K562 (cell line): ENCODE measurements around the gene LTB4R2. TPM values are rescaled to one million over a fixed set of nuclear protein-coding genes. Genes with fewer than 3 reads are reported as not detected.

Source experiments
- ATAC-seq: fragments of 200-7000 bp; cut with Tn5 transposase; 3 replicates; pipeline ENCODE4 v1.9.1; 2020; ENCODE audit warnings: moderate library complexity
- BruUV-seq: library from RNA; stranded (reverse); fragments of 400-500 nt; replicated peaks from 2 replicates; lab custom pipeline; 2021; lab: Mats Ljungman, UMichigan
- CTCF ChIA-PET: fragments of 300-600 bp; formaldehyde crosslinking; extraction: SDS; loops from one replicate; lab custom pipeline; 2021; ENCODE audit warnings: low intra/inter-chr PET ratio; lab: Yijun Ruan, JAX
- POLR2A ChIA-PET: fragments of 300-600, 350-650 bp; sonication (Branson Sonifier 250); formaldehyde crosslinking; extraction: SDS; loops from one replicate; lab custom pipeline; 2021; ENCODE audit warnings: antibody characterized with exemption, inconsistent platforms; lab: Yijun Ruan, JAX
- DNase-seq, 4 experiments: peaks; one replicate each; pipeline versions ENCODE4 v3.0.0 to v3.0.0-alpha.2; 2011 to 2018; ENCODE audit warnings: low spot score in 3 of 4, mixed read lengths in 3 of 4; ENCODE audit errors: extremely low read depth in 1 of 4
- FAIRE-seq: peaks from 2 replicates; lab custom pipeline; 2011; peaks lifted over from hg19 to GRCh38; lab: Jason Lieb, UNC
- H2AFZ ChIP-seq: 2 replicates; pipeline ENCODE4 v1.6.0; 2011; ENCODE audit warnings: low read depth, low read length, control low read depth, inconsistent platforms
- H3K27ac ChIP-seq: fragments of 200-600 bp; 3 replicates; pipeline ENCODE4 v1.8.0; 2011; ENCODE audit warnings: low read depth, mild to moderate bottlenecking, control low read depth, inconsistent platforms, low read length, moderate library complexity, mixed read lengths; ENCODE audit errors: extremely low read depth
- H3K27me3 ChIP-seq, 2 experiments: fragments of 300-600 bp in 1 of 2; 2 replicates in 1 of 2; 3 replicates in 1 of 2; pipeline versions ENCODE4 v1.6.0 to v1.8.0; 2011; ENCODE audit warnings: inconsistent platforms in 2 of 2, low read length in 2 of 2, mild to moderate bottlenecking in 1 of 2, mixed read lengths in 1 of 2, moderate library complexity in 1 of 2; ENCODE audit not compliant: control insufficient read depth in 2 of 2, insufficient read depth in 2 of 2
- H3K36me3 ChIP-seq: fragments of 300-600 bp; 3 replicates; pipeline ENCODE4 v1.8.0; 2011; ENCODE audit warnings: mild to moderate bottlenecking, low read length, inconsistent platforms; ENCODE audit not compliant: control insufficient read depth, insufficient read depth
- H3K4me1 ChIP-seq, 2 experiments: fragments of 200-600 bp in 1 of 2; replicated peaks in 1 of 2; 2 replicates in 1 of 2; 3 replicates in 1 of 2; pipeline versions ENCODE4 v1.5.1 to v1.8.0; 2011; ENCODE audit warnings: inconsistent platforms in 2 of 2, low read length in 2 of 2, mild to moderate bottlenecking in 1 of 2, mixed read lengths in 1 of 2, moderate library complexity in 1 of 2; ENCODE audit not compliant: control insufficient read depth in 2 of 2, insufficient read depth in 2 of 2
- H3K4me2 ChIP-seq: 2 replicates; pipeline ENCODE4 v1.6.1; 2011; ENCODE audit warnings: low read length, control low read depth, inconsistent platforms, mixed read lengths; ENCODE audit not compliant: insufficient read depth
- H3K4me3 ChIP-seq: fragments of 200-600 bp; sonication (generic), shearing (Covaris generic); 2 replicates; pipeline ENCODE4 v1.5.1; 2016; ENCODE audit warnings: control low read depth, inconsistent platforms
- H3K79me2 ChIP-seq: fragments of 200-600 bp; 3 replicates; pipeline ENCODE4 v1.8.0; 2011; ENCODE audit warnings: low read length, inconsistent platforms; ENCODE audit not compliant: control insufficient read depth, insufficient read depth
- H3K9ac ChIP-seq, 2 experiments: 2 replicates each; pipeline versions ENCODE4 v1.6.0 to v1.6.1; 2011; ENCODE audit warnings: low read depth in 2 of 2, low read length in 2 of 2, control low read depth in 1 of 2, inconsistent platforms in 1 of 2, mild to moderate bottlenecking in 1 of 2, mixed read lengths in 1 of 2; ENCODE audit not compliant: insufficient read depth in 1 of 2
- H3K9me1 ChIP-seq: one replicate; pipeline ENCODE4 v1.6.0; 2011; ENCODE audit warnings: inconsistent platforms, mild to moderate bottlenecking, low read length, moderate library complexity; ENCODE audit not compliant: control insufficient read depth, insufficient read depth
- H3K9me3 ChIP-seq: replicated peaks from 2 replicates; pipeline ENCODE4 v1.5.1; 2011; ENCODE audit warnings: low read depth, low read length, inconsistent platforms; ENCODE audit not compliant: control insufficient read depth, insufficient read depth
- H4K20me1 ChIP-seq: replicated peaks from 2 replicates; pipeline ENCODE4 v1.6.1; 2011; ENCODE audit warnings: low read length, inconsistent platforms, mixed read lengths; ENCODE audit not compliant: control insufficient read depth, insufficient read depth
- ZNF79 ChIP-seq: fragments of 250-450 bp; sonication (Bioruptor Pico); IDR thresholded peaks from 2 replicates; pipeline ENCODE4 v1.4.0; 2020; ENCODE audit warnings: low read depth, mild to moderate bottlenecking, moderate library complexity
- WGBS: fragments of 100-300 bp; shearing (Covaris generic); methylation state at CpG from one replicate; pipeline ENCODE4 v1.1.6; 2016; ENCODE audit warnings: low coverage, mixed read lengths; ENCODE audit not compliant: insufficient coverage; ENCODE audit errors: missing lambda C conversion rate; 5-methylcytosine and 5-hydroxymethylcytosine counted together
- in situ Hi-C: fragments of 300-500 bp; cut with MboI; formaldehyde crosslinking; loops from 4 replicates; pipeline ENCODE4 v1.15.0; 2018; ENCODE audit warnings: inconsistent platforms, mixed read lengths
- intact Hi-C: fragments of 100-400 bp; cut with micrococcal nuclease; formaldehyde crosslinking; loops from 2 replicates; pipeline ENCODE4 v1.14.2; 2022
- polyA plus RNA-seq, 8 experiments: library from polyadenylated mRNA; depleted of rRNA in 4 of 8; stranded (reverse) in 5 of 8; unstranded in 3 of 8; fragments of >200 nt; fragmentation: Nextera tagmentation in 2 of 8; fragmentation: Illumina TruSeq in 1 of 8; extraction: Ambion mirVana in 2 of 8; extraction: Trizol in 1 of 8; gene quantifications; 2 replicates each; pipeline versions ENCODE4 v1.2.1 to v1.2.3, GENCODE V29; 2011 to 2014; ENCODE audit warnings: inconsistent platforms in 1 of 8, missing spikeins in 1 of 8
- total RNA-seq, 7 experiments: library from RNA; depleted of rRNA in 6 of 7; stranded (reverse); fragments of >200 nt in 6 of 7; fragmentation: Illumina TruSeq in 2 of 7; extraction: Trizol in 2 of 7; gene quantifications; 2 replicates each; pipeline versions ENCODE4 v1.2.1 to v1.2.3, GENCODE V29; 2011 to 2021; ENCODE audit warnings: low replicate concordance in 1 of 7
- TF ChIP-seq, protein P1 (sequence below): sonication (generic); formaldehyde crosslinking; IDR thresholded peaks from 2 replicates; pipeline ENCODE4 v1.8.1; 2023; ENCODE audit warnings: mild to moderate bottlenecking, missing genetic modification reagents

LTB4R2 gene
- total and polyA plus RNA-seq, 9 of the 15 experiments (the other 6 are each of a cell fraction or from before 2014, with no cell fraction given): 0.03 to 11.6 (median 2.8) TPM; not detected in 1

DNA sequence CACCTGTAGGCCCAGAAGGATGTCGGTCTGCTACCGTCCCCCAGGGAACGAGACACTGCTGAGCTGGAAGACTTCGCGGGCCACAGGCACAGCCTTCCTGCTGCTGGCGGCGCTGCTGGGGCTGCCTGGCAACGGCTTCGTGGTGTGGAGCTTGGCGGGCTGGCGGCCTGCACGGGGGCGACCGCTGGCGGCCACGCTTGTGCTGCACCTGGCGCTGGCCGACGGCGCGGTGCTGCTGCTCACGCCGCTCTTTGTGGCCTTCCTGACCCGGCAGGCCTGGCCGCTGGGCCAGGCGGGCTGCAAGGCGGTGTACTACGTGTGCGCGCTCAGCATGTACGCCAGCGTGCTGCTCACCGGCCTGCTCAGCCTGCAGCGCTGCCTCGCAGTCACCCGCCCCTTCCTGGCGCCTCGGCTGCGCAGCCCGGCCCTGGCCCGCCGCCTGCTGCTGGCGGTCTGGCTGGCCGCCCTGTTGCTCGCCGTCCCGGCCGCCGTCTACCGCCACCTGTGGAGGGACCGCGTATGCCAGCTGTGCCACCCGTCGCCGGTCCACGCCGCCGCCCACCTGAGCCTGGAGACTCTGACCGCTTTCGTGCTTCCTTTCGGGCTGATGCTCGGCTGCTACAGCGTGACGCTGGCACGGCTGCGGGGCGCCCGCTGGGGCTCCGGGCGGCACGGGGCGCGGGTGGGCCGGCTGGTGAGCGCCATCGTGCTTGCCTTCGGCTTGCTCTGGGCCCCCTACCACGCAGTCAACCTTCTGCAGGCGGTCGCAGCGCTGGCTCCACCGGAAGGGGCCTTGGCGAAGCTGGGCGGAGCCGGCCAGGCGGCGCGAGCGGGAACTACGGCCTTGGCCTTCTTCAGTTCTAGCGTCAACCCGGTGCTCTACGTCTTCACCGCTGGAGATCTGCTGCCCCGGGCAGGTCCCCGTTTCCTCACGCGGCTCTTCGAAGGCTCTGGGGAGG, 985 bp downstream of the LTB4R2 start, which contains the start of gene LTB4R:
TSS of gene LTB4R (plus strand) at position 857 of the 959 bp plus-strand sequence. CDS start 4,150 bp downstream, outside the sequence.
- H3K27ac ChIP-seq: no peak within 1 kb of the TSS
- WGBS: 97% methylated on average over 42 of the region's 99 CpGs
- H3K4me1 ChIP-seq: peaks cover 8 to 11% of the 10 kb centered on the region in 2 experiments; a peak in 4 of 5 replicates
- H3K36me3 ChIP-seq: peaks cover 39% of the 10 kb centered on the region; the same call in 2 of the 3 replicates
- no peak for FAIRE-seq
- CTCF ChIA-PET: no interaction called here
- H3K9ac ChIP-seq: no peak within 1 kb of the TSS
- intact Hi-C loops: no loop called here
- no peak for DNase-seq
- POLR2A ChIA-PET: interaction anchor here (0.6 kb wide), 1 partner anchor 165 kb away, joined by 4 read pairs; no protein-coding TSS in a partner anchor
- no peaks in the 10 kb centered on the region for H3K79me2 ChIP-seq
- no peak for ATAC-seq
- H2AFZ ChIP-seq: no peak within 1 kb of the TSS
- TF ChIP-seq, protein P1, sequence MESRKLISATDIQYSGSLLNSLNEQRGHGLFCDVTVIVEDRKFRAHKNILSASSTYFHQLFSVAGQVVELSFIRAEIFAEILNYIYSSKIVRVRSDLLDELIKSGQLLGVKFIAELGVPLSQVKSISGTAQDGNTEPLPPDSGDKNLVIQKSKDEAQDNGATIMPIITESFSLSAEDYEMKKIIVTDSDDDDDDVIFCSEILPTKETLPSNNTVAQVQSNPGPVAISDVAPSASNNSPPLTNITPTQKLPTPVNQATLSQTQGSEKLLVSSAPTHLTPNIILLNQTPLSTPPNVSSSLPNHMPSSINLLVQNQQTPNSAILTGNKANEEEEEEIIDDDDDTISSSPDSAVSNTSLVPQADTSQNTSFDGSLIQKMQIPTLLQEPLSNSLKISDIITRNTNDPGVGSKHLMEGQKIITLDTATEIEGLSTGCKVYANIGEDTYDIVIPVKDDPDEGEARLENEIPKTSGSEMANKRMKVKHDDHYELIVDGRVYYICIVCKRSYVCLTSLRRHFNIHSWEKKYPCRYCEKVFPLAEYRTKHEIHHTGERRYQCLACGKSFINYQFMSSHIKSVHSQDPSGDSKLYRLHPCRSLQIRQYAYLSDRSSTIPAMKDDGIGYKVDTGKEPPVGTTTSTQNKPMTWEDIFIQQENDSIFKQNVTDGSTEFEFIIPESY (CRISPR knock-in tag): peak; percentile 92
- TF ChIP-seq ZNF79 (CRISPR knock-in tag): no peak
- in situ Hi-C loops: no loop called here
- no TSS peak for BruUV-seq
- no peaks in the 10 kb centered on the region for H3K9me1 ChIP-seq
- H4K20me1 ChIP-seq: no peaks in the 10 kb centered on the region
- no peaks in the 10 kb centered on the region for H3K27me3 ChIP-seq
- no peaks in the 10 kb centered on the region for H3K9me3 ChIP-seq
- no peak within 1 kb of the TSS for H3K4me3 ChIP-seq
- H3K4me2 ChIP-seq: no peak within 1 kb of the TSS
